Pancreas (tissue), 10 donors: Measurements from ENCODE around the gene CUL7. TPM values are rescaled to one million over a fixed set of nuclear protein-coding genes. Genes with fewer than 3 reads are reported as not detected.

Source experiments
- ATAC-seq, 4 donors: fragments of 200-7000 bp; cut with Tn5 transposase; one replicate each; pipeline versions ENCODE4 v1.8.0 to v1.9.1; 2020; ENCODE audit warnings: mild to moderate bottlenecking in 4 of 4, moderate library complexity in 4 of 4
- DNase-seq, 6 donors: peaks; one replicate each; pipeline ENCODE4 v3.0.0-alpha.2; 2020
- FAIRE-seq: peaks from 2 replicates; lab custom pipeline; 2012; peaks lifted over from hg19 to GRCh38; lab: Jason Lieb, UNC
- H3K27ac ChIP-seq, 4 donors: fragments of 200-600 bp; sonication (generic); 1 replicate in 3 of 4; 2 replicates in 1 of 4; pipeline versions ENCODE4 v1.5.0 to v1.8.0; 2020
- H3K27me3 ChIP-seq, 4 donors: fragments of 200-600 bp; one replicate each; pipeline ENCODE4 v1.8.0; 2021
- H3K36me3 ChIP-seq, 3 donors: fragments of 200-600 bp; sonication (generic) in 1 of 3; one replicate each; pipeline versions ENCODE4 v1.5.0 to v1.8.0; 2020 to 2021
- H3K4me1 ChIP-seq, 3 donors: fragments of 200-600 bp; one replicate each; pipeline ENCODE4 v1.8.0; 2021
- H3K4me3 ChIP-seq, 4 donors: fragments of 200-600 bp; sonication (generic) in 2 of 4; one replicate each; pipeline versions ENCODE4 v1.5.0 to v1.8.0; 2020 to 2021
- H3K9me3 ChIP-seq, 4 donors: fragments of 200-600 bp; one replicate each; pipeline ENCODE4 v1.8.0; 2021
- CTCF ChIP-seq, 4 donors: fragments of 200-600 bp; sonication (generic) in 3 of 4; IDR thresholded peaks; one replicate each; pipeline versions ENCODE4 v1.5.0 to v1.8.0; 2021; ENCODE audit warnings: antibody characterized with exemption in 4 of 4
- WGBS, 2 donors: extraction: QIAGEN DNeasy Blood & Tissue Kit; methylation state at CpG; one replicate each; pipeline ENCODE4 v1.1.7; 2013; 5-methylcytosine and 5-hydroxymethylcytosine counted together
- intact Hi-C, 3 donors: fragments of 100-400 bp; cut with DNase I; formaldehyde crosslinking; loops; one replicate each; pipeline versions ENCODE4 v1.11.1 to v1.14.2; 2022
- polyA plus RNA-seq, 2 donors: library from polyadenylated mRNA; stranded (reverse); fragments of 200-250 nt; gene quantifications; one replicate each; pipeline ENCODE4 v1.2.3, GENCODE V29; 2013
- total RNA-seq, 6 donors: library from RNA; stranded (reverse); fragmentation: NEBNext Ultra II Directional in 4 of 6; extraction: Animal tissue kit (Norgen Biotek cat#: 25700) in 4 of 6; gene quantifications; one replicate each; pipeline versions ENCODE4 v1.2.1 to v1.2.4, GENCODE V29; 2021 to 2023
- donor health status: healthy with polysubstance abuse.
- donor health status: DM: no; HTN: no; CAD: no; lungs with moderate emphysema.
- donor health status: DM: no; HTN: no; CAD: no.
- donor health status: control.
- donor health status: control.
- donor health status: Bipolar disorder and iron deficiency.
- donor health status: DM: yes; HTN: yes; CAD: no.
- donor health status: DM: no; HTN: no; CAD: no.
- donor health status: DM: no; HTN: no; CAD: no.
- donor health status: DM: yes; HTN: yes; CAD: no.

CUL7 gene
- total and polyA plus RNA-seq, 8 donors, result 8.6 to 21.4 (median 13.9) TPM

GRCh38 chr6:43011207-43011606 lies 42.4 kb downstream of the CUL7 start:
- ATAC-seq (no peak), FAIRE-seq (no peak), DNase-seq (no peak)
- 86 to 87% methylated on average over 6 of the region's 6 CpGs for WGBS, 2 donors
- intact Hi-C loops, result no loop called here
- Histone ChIP-seq H3K9me3 (no peaks in the 10 kb centered on the region), H3K4me3 (no peak overlapping the region), H3K4me1 (peaks cover 0 to 18% (median 4%) of the 10 kb centered on the region in 3 donors), H3K27me3 (no peaks in the 10 kb centered on the region), H3K36me3 (peaks cover 0 to 32% (median 7%) of the 10 kb centered on the region in 3 donors), H3K27ac (no peak overlapping the region)
- no peak for TF ChIP-seq CTCF (IDR thresholded peaks at IDR 0.05)

GRCh38 chr6:43009124-43009523 lies 44.5 kb downstream of the CUL7 start:
- H3K27me3 ChIP-seq, result no peaks in the 10 kb centered on the region
- H3K4me3 ChIP-seq, result no peak overlapping the region
- no peaks in the 10 kb centered on the region for H3K9me3 ChIP-seq
- ATAC-seq (no peak), FAIRE-seq (no peak), DNase-seq (peak in 1 of 6 donors; percentile 42)
- H3K27ac ChIP-seq, result no peak overlapping the region
- WGBS, 2 donors, result 67% methylated on average over 6 of the region's 6 CpGs
- intact Hi-C loops, result no loop called here
- H3K36me3 ChIP-seq, result peaks cover 0 to 32% (median 7%) of the 10 kb centered on the region in 3 donors
- no peak for TF ChIP-seq CTCF (IDR thresholded peaks at IDR 0.05)
- peaks cover 0 to 4% (median 4%) of the 10 kb centered on the region in 3 donors for H3K4me1 ChIP-seq

GRCh38 chr6:43007126-43007525 lies 46.5 kb downstream of the CUL7 start:
- ATAC-seq (no peak), DNase-seq (no peak), FAIRE-seq (no peak)
- no peaks in the 10 kb centered on the region for H3K9me3 ChIP-seq
- no peak overlapping the region for H3K27ac ChIP-seq
- no peak overlapping the region for H3K4me3 ChIP-seq
- no peaks in the 10 kb centered on the region for H3K4me1 ChIP-seq
- no peak for TF ChIP-seq CTCF (IDR thresholded peaks at IDR 0.05)
- 91% methylated on average over 9 of the region's 9 CpGs for WGBS, 2 donors
- H3K36me3 ChIP-seq, result peaks cover 0 to 32% (median 7%) of the 10 kb centered on the region in 3 donors
- no peaks in the 10 kb centered on the region for H3K27me3 ChIP-seq
- intact Hi-C loops, result no loop called here

- no peaks in the 10 kb centered on the region for H3K4me1 ChIP-seq
- H3K27me3 ChIP-seq, result no peaks in the 10 kb centered on the region
- H3K27ac ChIP-seq, result no peak overlapping the region
- intact Hi-C loops, result no loop called here
- no peaks in the 10 kb centered on the region for H3K9me3 ChIP-seq
- ATAC-seq, result no peak
- no peak for FAIRE-seq
- TF ChIP-seq CTCF (IDR thresholded peaks at IDR 0.05), result no peak
- WGBS, 2 donors, result 94 to 96% methylated on average over 11 of the region's 11 CpGs
- H3K36me3 ChIP-seq, result peaks cover 0 to 28% (median 7%) of the 10 kb centered on the region in 3 donors
- no peak for DNase-seq
- no peak overlapping the region for H3K4me3 ChIP-seq
Measured at GRCh38 chr6:43006251-43006650, 47.4 kb downstream of the CUL7 start.

- ATAC-seq (no peak), FAIRE-seq (no peak), DNase-seq (no peak)
- intact Hi-C loops, result no loop called here
- Histone ChIP-seq H3K4me1 (no peaks in the 10 kb centered on the region), H3K9me3 (no peaks in the 10 kb centered on the region), H3K27me3 (no peaks in the 10 kb centered on the region), H3K36me3 (peaks cover 0 to 24% (median 7%) of the 10 kb centered on the region in 3 donors), H3K4me3 (no peak overlapping the region), H3K27ac (no peak overlapping the region)
- TF ChIP-seq CTCF (IDR thresholded peaks at IDR 0.05), result no peak
- 83 to 90% methylated on average over 5 of the region's 5 CpGs for WGBS, 2 donors
Measured at GRCh38 chr6:43005844-43006243, 47.8 kb downstream of the CUL7 start.
